ENCODE results near the gene PTP4A1. TPM values are rescaled to one million over a fixed set of nuclear protein-coding genes. Genes with fewer than 3 reads are reported as not detected.

The PTP4A1 gene
- polyA plus RNA-seq, 1 of the 3 experiments (the other 2 are of a cell fraction): 12.5 TPM

GRCh38 chr6:63530182-63530581, 42.1 kb upstream of the PTP4A1 start (continued):
- TF ChIP-seq REST (IDR thresholded peaks at IDR 0.05; ENCODE audit: low read depth, low read length): no peak

- no peak overlapping the region for H3K27ac ChIP-seq (ENCODE audit: low read depth in 2 of 2, low read length in 1 of 2)
- TF ChIP-seq REST (IDR thresholded peaks at IDR 0.05; ENCODE audit: low read depth, low read length) (no peak), EZH2phosphoT487 (IDR thresholded peaks at IDR 0.05; ENCODE audit: borderline replicate concordance, low read depth) (no peak), GATA2 (CRISPR knock-in tag; IDR thresholded peaks at IDR 0.05) (no peak), TCF12 (IDR thresholded peaks at IDR 0.05) (no peak), GABPA (IDR thresholded peaks at IDR 0.05; ENCODE audit: low read depth) (no peak), PBX3 (IDR thresholded peaks at IDR 0.05) (no peak), RCOR1 (IDR thresholded peaks at IDR 0.05; ENCODE audit: low read length) (no peak), RXRA (IDR thresholded peaks at IDR 0.05; ENCODE audit: borderline replicate concordance, low read depth) (no peak), ELF1 (IDR thresholded peaks at IDR 0.05) (no peak)
- peaks cover 0 to 11% of the 10 kb centered on the region in 2 experiments; a peak in 2 of 4 replicates for H3K4me1 ChIP-seq (ENCODE audit: control insufficient read depth in 1 of 2, insufficient read depth in 2 of 2, low read depth in 1 of 2, low read length in 1 of 2)
- peaks cover 7% of the 10 kb centered on the region for H3F3A ChIP-seq (replicated peaks; ENCODE audit: insufficient read depth)
- H3K27me3 ChIP-seq (ENCODE audit: insufficient read depth): no peaks in the 10 kb centered on the region
- H3K79me2 ChIP-seq (ENCODE audit: insufficient read depth): no peaks in the 10 kb centered on the region
- no peak overlapping the region for H3K4me2 ChIP-seq
- POLR2A ChIA-PET: no interaction called here
- no peak overlapping the region for H2AFZ ChIP-seq (ENCODE audit: low read depth)
- no peak overlapping the region for H3K9ac ChIP-seq
- no peak overlapping the region for H3K4me3 ChIP-seq (ENCODE audit: low read depth in 2 of 2, low read length in 1 of 2)
- no peak for DNase-seq
- H4K20me1 ChIP-seq (ENCODE audit: insufficient read depth): no peaks in the 10 kb centered on the region
- H3K9me2 ChIP-seq: no peaks in the 10 kb centered on the region
- CTCF ChIA-PET: no interaction called here
- WGBS (ENCODE audit: low lambda C conversion rate): 38% methylated on average over 1 of the region's 1 CpG
- no peaks in the 10 kb centered on the region for H3K36me3 ChIP-seq (replicated peaks in 1 of 2; ENCODE audit: control insufficient read depth in 1 of 2, insufficient read depth in 2 of 2, low read length in 1 of 2)
- no peaks in the 10 kb centered on the region for H3K9me3 ChIP-seq
Observed at GRCh38 chr6:63530991-63531390, 41.3 kb upstream of the PTP4A1 start.

Measured in SK-N-SH (cell line).